GM19372 (cell line): Measurements from ENCODE around the gene RETREG3.

Experiments used
- ATAC-seq: cut with Tn5 transposase; IDR thresholded peaks from one replicate; pipeline ENCODE4 v1.9.1; 2021; ENCODE audit warnings: mild to moderate bottlenecking, low read depth, moderate library complexity; ENCODE audit not compliant: unreplicated experiment

The RETREG3 gene

GRCh38 chr17:42536372-42537155, 72.6 kb downstream of the RETREG3 start:
- peak; percentile 41 for ATAC-seq

GRCh38 chr17:42536048-42536371, 73.2 kb downstream of the RETREG3 start, which contains the start of gene NAGLU:
Gene NAGLU (plus strand): TSS chr17:42536241. CDS start chr17:42536273, 32 bp downstream.
- peak; percentile 84 for ATAC-seq

GRCh38 chr17:42535155-42536047, 73.8 kb downstream of the RETREG3 start:
- peak; percentile 1 for ATAC-seq

- ATAC-seq, result no peak
These were observed 77.5 kb downstream of the RETREG3 start for GRCh38 chr17:42531455-42532354.

GRCh38 chr17:42530952-42531454, 78.2 kb downstream of the RETREG3 start:
- ATAC-seq, result no peak
